Endothelial cell of umbilical vein (primary cell): ENCODE measurements around the gene GPR78. TPM values are rescaled to one million over a fixed set of nuclear protein-coding genes. Genes with fewer than 3 reads are reported as not detected.

Experiments
- BruUV-seq: library from RNA; stranded (reverse); fragments of 400-500 nt; replicated peaks from 2 replicates; lab custom pipeline; 2021; lab: Mats Ljungman, UMichigan
- CTCF ChIA-PET: fragments of 300-600, 350-600 bp; sonication (Branson Sonifier 250); formaldehyde crosslinking; loops from one replicate; lab custom pipeline; 2021; ENCODE audit warnings: antibody characterized with exemption, inconsistent platforms; lab: Charles Lee
- POLR2A ChIA-PET: fragments of 300-600, 350-600 bp; sonication (Branson Sonifier 250); formaldehyde crosslinking; loops from one replicate; lab custom pipeline; 2021; ENCODE audit warnings: antibody characterized with exemption, inconsistent platforms; lab: Charles Lee
- DNase-seq: peaks from one replicate; pipeline ENCODE4 v3.0.0-alpha.2; 2011; ENCODE audit warnings: low read depth, low spot score
- FAIRE-seq: peaks from 2 replicates; lab custom pipeline; 2011; peaks lifted over from hg19 to GRCh38; lab: Jason Lieb, UNC
- H2AFZ ChIP-seq: 2 replicates; pipeline ENCODE4 v1.6.0; 2012; ENCODE audit warnings: low read depth, low read length, control low read depth, inconsistent platforms
- H3K27ac ChIP-seq: 2 replicates; pipeline ENCODE4 v1.5.1; 2011; ENCODE audit warnings: low read depth, mild to moderate bottlenecking, control low read depth, low read length, moderate library complexity; ENCODE audit not compliant: insufficient read depth
- H3K27me3 ChIP-seq, 2 experiments: 2 replicates each; pipeline versions ENCODE4 v1.6.0 to v1.6.1; 2011; ENCODE audit warnings: low read length in 2 of 2, mixed read lengths in 1 of 2; ENCODE audit not compliant: control insufficient read depth in 2 of 2, insufficient read depth in 2 of 2
- H3K36me3 ChIP-seq, 2 experiments: 2 replicates in 1 of 2; 3 replicates in 1 of 2; pipeline ENCODE4 v1.5.1; 2011; ENCODE audit warnings: low read length in 2 of 2, mild to moderate bottlenecking in 1 of 2, moderate library complexity in 1 of 2; ENCODE audit not compliant: control insufficient read depth in 2 of 2, insufficient read depth in 2 of 2; ENCODE audit errors: extremely low read depth in 1 of 2
- H3K4me1 ChIP-seq: 3 replicates; pipeline ENCODE4 v1.5.1; 2011; ENCODE audit warnings: mild to moderate bottlenecking, low read length; ENCODE audit not compliant: control insufficient read depth, insufficient read depth; ENCODE audit errors: extremely low read depth
- H3K4me2 ChIP-seq: 2 replicates; pipeline ENCODE4 v1.6.1; 2011; ENCODE audit warnings: low read length, control low read depth, mixed read lengths; ENCODE audit not compliant: insufficient read depth
- H3K4me3 ChIP-seq, 3 experiments: fragments of 200-600 bp in 1 of 3; sonication (generic), shearing (Covaris generic) in 1 of 3; replicated peaks in 1 of 3; 2 replicates each; pipeline ENCODE4 v1.5.1; 2011 to 2016; ENCODE audit warnings: control low read depth in 3 of 3, low read length in 3 of 3, mild to moderate bottlenecking in 2 of 3, inconsistent platforms in 1 of 3, low read depth in 1 of 3, moderate library complexity in 1 of 3; ENCODE audit not compliant: insufficient read depth in 1 of 3
- H3K79me2 ChIP-seq: 2 replicates; pipeline ENCODE4 v1.6.0; 2012; ENCODE audit warnings: low read length, inconsistent platforms; ENCODE audit not compliant: control insufficient read depth, insufficient read depth
- H3K9ac ChIP-seq: replicated peaks from 2 replicates; pipeline ENCODE3; 2011; ENCODE audit warnings: low read length, control low read depth; ENCODE audit not compliant: insufficient read depth; ENCODE audit errors: extremely low read depth
- H3K9me1 ChIP-seq: replicated peaks from 3 replicates; pipeline ENCODE4 v1.6.0; 2011; ENCODE audit warnings: mild to moderate bottlenecking, low read length; ENCODE audit not compliant: control insufficient read depth, insufficient read depth; ENCODE audit errors: extremely low read depth
- H3K9me3 ChIP-seq: replicated peaks from 2 replicates; pipeline ENCODE4 v1.5.1; 2012; ENCODE audit warnings: low read length, inconsistent platforms; ENCODE audit not compliant: control insufficient read depth, insufficient read depth
- H4K20me1 ChIP-seq: replicated peaks from 2 replicates; pipeline ENCODE3; 2011; ENCODE audit warnings: mild to moderate bottlenecking, low read length; ENCODE audit not compliant: control insufficient read depth, insufficient read depth; ENCODE audit errors: extremely low read depth
- CTCF ChIP-seq, 2 donors: IDR thresholded peaks; 1 replicate in 1 of 2; 2 replicates in 1 of 2; pipeline ENCODE4 v1.5.1; 2011; ENCODE audit warnings: low read length in 2 of 2, mild to moderate bottlenecking in 2 of 2, moderate library complexity in 2 of 2, control low read depth in 1 of 2, inconsistent platforms in 1 of 2, low read depth in 1 of 2; ENCODE audit not compliant: insufficient read depth in 1 of 2; ENCODE audit errors: extremely low read depth in 1 of 2
- EZH2 ChIP-seq: IDR thresholded peaks from 2 replicates; pipeline ENCODE4 v1.6.1; 2012; ENCODE audit warnings: borderline replicate concordance, low read depth, mild to moderate bottlenecking, moderate library complexity, low read length, inconsistent platforms; ENCODE audit not compliant: severe bottlenecking
- FOS ChIP-seq: IDR thresholded peaks from 2 replicates; pipeline ENCODE4 v1.6.1; 2011; ENCODE audit warnings: mild to moderate bottlenecking, low read length, moderate library complexity, borderline replicate concordance; ENCODE audit not compliant: insufficient read depth
- GATA2 ChIP-seq: IDR thresholded peaks from 2 replicates; pipeline ENCODE4 v1.7.0; 2011; ENCODE audit warnings: low read depth, mild to moderate bottlenecking, moderate library complexity, mixed read lengths, low read length; ENCODE audit not compliant: insufficient read length, insufficient read depth
- JUN ChIP-seq: IDR thresholded peaks from 2 replicates; pipeline ENCODE4 v1.6.1; 2011; ENCODE audit warnings: borderline replicate concordance, low read depth; ENCODE audit not compliant: insufficient read length, insufficient read depth
- MYC ChIP-seq: IDR thresholded peaks from one replicate; pipeline ENCODE4 v1.6.1; 2011; ENCODE audit warnings: mild to moderate bottlenecking, low read depth, low read length
- POLR2A ChIP-seq: IDR thresholded peaks from 2 replicates; pipeline ENCODE4 v1.6.1; 2012; ENCODE audit warnings: low read depth, mild to moderate bottlenecking, control low read depth, low read length
- POLR2AphosphoS5 ChIP-seq: IDR thresholded peaks from 2 replicates; pipeline ENCODE4 v1.6.1; 2012; ENCODE audit warnings: low read depth, mild to moderate bottlenecking, control low read depth, low read length, moderate library complexity; ENCODE audit not compliant: insufficient read depth
- dilution Hi-C: fragments of 300-500 bp; cut with MboI; formaldehyde crosslinking; loops from one replicate; pipeline ENCODE4 v1.15.0; 2019; ENCODE audit warnings: low sequenced_read_pairs; ENCODE audit not compliant: extremely low pct_ligation_motif_present
- intact Hi-C: fragments of 100-400 bp; cut with micrococcal nuclease; formaldehyde crosslinking; loops from one replicate; pipeline ENCODE4 v1.10.0; 2022
- polyA plus RNA-seq, 4 experiments: library from polyadenylated mRNA; depleted of rRNA in 3 of 4; stranded (reverse) in 3 of 4; unstranded in 1 of 4; fragments of >200 nt; gene quantifications; 2 replicates each; pipeline versions ENCODE4 v1.2.1 to v1.2.3, GENCODE V29; 2011 to 2012; ENCODE audit warnings: missing spikeins in 1 of 4
- total RNA-seq: library from RNA; stranded (reverse); gene quantifications from 2 replicates; pipeline ENCODE4 v1.2.3, GENCODE V29; 2021
- TF ChIP-seq, protein P1 (sequence below): IDR thresholded peaks from 2 replicates; pipeline ENCODE4 v1.6.1; 2011; ENCODE audit not compliant: insufficient read depth, insufficient read length

GPR78 gene
- total and polyA plus RNA-seq, 2 donors (not counting 3 experiments of a cell fraction or from before 2014, with no cell fraction given) = not detected

DNA sequence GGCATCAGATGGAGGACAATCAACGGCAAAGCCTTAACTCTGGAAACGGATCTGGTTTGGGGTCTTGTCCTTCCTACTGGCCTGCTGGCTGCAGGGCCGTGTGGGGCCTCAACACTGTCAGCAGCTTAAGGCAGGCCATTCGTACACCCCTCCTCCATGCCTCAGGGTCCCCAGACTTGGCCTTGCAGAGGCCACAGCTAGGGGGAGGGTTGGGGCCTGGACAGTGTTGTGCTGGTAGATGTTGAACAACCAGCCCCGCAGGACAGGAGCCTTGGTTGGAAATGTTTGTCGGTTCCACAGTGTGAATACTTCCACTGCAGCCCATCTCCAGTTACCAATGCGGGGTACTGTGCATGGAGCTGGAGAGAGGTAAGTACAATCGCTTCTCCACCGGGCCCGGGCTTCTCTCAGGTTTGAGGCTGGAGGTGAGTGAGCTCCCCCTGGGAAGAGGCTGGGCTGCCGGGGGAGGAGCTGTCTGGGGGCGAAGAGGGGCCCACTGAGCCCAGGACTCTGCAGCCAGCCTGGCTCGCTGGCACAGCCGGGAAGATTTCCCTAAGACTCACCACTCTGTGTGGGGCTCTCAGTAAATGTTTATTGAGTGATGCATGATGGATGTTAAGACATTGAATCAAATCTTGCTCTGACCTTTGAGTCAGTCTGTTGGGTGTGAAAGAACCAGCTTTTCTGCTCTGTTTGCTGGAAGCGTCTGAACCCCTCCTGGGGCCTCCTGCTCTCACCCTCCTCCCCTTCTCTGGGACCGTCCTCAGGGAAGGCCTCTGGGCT is 19.7 kb upstream of the GPR78 start:
- no peak overlapping the region for H3K9ac ChIP-seq
- no peaks in the 10 kb centered on the region for H3K9me3 ChIP-seq
- H3K27ac ChIP-seq = no peak overlapping the region
- no peaks in the 10 kb centered on the region for H3K36me3 ChIP-seq
- TF ChIP-seq GATA2 = no peak
- no peak for TF ChIP-seq MYC
- no peak for TF ChIP-seq EZH2
- no peak for TF ChIP-seq JUN
- no peak for TF ChIP-seq POLR2A
- TF ChIP-seq POLR2AphosphoS5 = no peak
- TF ChIP-seq FOS = no peak
- no peak for TF ChIP-seq CTCF (IDR thresholded peaks at IDR 0.05; ENCODE audit: extremely low read depth in 1 of 2, insufficient read depth in 1 of 2, low read depth in 1 of 2, low read length in 2 of 2)
- TF ChIP-seq, protein P1, sequence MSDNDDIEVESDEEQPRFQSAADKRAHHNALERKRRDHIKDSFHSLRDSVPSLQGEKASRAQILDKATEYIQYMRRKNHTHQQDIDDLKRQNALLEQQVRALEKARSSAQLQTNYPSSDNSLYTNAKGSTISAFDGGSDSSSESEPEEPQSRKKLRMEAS = no peak
- dilution Hi-C loops = no loop called here
- no peaks in the 10 kb centered on the region for H3K4me1 ChIP-seq
- H3K27me3 ChIP-seq = no peaks in the 10 kb centered on the region
- intact Hi-C loops = no loop called here
- POLR2A ChIA-PET = no interaction called here
- no peaks in the 10 kb centered on the region for H4K20me1 ChIP-seq
- BruUV-seq = no TSS peak
- no peaks in the 10 kb centered on the region for H3K9me1 ChIP-seq
- FAIRE-seq (no peak), DNase-seq (no peak)
- CTCF ChIA-PET = no interaction called here
- no peak overlapping the region for H3K4me3 ChIP-seq
- H3K4me2 ChIP-seq = no peak overlapping the region
- no peaks in the 10 kb centered on the region for H3K79me2 ChIP-seq
- no peak overlapping the region for H2AFZ ChIP-seq
